ENCODE data around the gene SAE1.

DNA sequence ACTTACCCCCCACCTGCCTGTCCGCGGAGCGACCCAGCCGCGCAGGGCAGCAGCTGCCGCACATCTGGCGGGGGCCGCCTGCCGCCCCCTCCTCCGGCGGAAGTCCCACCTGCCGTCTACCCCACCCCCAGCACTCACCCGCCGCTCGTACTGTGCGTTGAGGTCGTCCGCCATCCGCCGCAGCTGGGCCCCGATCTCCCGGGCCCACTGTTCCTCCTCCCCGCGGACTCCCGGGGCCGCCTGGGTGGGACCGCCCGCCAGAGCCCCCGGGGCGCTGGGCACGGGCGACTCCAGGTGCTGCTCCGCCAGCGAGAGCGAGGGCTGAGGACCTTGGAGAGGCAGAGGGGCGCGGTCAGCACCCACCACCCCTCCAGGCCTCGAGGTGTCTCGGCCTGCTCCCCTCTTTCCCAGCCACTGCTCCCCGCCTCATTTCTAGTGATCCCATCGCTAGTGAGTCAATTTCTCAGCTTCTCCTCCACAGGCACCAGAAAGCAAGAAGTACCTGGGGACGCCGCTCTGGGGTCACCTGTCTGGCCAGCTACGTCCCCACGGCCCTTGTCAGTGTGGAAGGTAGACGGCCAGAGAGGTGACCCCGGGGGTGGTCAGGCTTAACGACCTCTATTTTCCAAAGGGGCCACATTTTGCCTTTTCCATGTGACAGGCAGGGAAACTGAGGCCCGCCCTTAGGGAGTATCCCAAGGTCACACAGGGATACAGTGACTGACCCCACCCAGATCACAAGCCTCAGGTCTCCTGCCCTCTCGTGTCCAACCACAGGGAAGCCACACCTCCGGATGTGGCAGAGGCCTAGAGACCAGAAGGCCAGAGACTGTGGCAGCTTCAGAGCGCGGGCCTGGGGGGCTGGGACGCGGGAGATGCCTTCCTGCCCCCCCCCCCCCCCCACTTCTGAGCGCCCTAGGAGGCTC is 96.1 kb downstream of the SAE1 start:
- no peak for TF ChIP-seq NFE2L2 (conservative IDR thresholded peaks at IDR 0.05; ENCODE audit: low read length)
- TF ChIP-seq, protein P1, sequence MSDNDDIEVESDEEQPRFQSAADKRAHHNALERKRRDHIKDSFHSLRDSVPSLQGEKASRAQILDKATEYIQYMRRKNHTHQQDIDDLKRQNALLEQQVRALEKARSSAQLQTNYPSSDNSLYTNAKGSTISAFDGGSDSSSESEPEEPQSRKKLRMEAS (IDR thresholded peaks at IDR 0.05): peak; percentile 5
- TF ChIP-seq, protein P2, sequence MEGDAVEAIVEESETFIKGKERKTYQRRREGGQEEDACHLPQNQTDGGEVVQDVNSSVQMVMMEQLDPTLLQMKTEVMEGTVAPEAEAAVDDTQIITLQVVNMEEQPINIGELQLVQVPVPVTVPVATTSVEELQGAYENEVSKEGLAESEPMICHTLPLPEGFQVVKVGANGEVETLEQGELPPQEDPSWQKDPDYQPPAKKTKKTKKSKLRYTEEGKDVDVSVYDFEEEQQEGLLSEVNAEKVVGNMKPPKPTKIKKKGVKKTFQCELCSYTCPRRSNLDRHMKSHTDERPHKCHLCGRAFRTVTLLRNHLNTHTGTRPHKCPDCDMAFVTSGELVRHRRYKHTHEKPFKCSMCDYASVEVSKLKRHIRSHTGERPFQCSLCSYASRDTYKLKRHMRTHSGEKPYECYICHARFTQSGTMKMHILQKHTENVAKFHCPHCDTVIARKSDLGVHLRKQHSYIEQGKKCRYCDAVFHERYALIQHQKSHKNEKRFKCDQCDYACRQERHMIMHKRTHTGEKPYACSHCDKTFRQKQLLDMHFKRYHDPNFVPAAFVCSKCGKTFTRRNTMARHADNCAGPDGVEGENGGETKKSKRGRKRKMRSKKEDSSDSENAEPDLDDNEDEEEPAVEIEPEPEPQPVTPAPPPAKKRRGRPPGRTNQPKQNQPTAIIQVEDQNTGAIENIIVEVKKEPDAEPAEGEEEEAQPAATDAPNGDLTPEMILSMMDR (IDR thresholded peaks at IDR 0.05): peak; percentile 0; the same call in 1 of the 3 replicates
- TF ChIP-seq EP300 (IDR thresholded peaks at IDR 0.05): 0 out of 5 replicates have a peak, but pooled peaks of 1 of the 2 experiments have one; percentile 6
- TF ChIP-seq TP53 (CRISPR knock-in tag; IDR thresholded peaks at IDR 0.05): peak; percentile 80
- TF ChIP-seq, protein P3, sequence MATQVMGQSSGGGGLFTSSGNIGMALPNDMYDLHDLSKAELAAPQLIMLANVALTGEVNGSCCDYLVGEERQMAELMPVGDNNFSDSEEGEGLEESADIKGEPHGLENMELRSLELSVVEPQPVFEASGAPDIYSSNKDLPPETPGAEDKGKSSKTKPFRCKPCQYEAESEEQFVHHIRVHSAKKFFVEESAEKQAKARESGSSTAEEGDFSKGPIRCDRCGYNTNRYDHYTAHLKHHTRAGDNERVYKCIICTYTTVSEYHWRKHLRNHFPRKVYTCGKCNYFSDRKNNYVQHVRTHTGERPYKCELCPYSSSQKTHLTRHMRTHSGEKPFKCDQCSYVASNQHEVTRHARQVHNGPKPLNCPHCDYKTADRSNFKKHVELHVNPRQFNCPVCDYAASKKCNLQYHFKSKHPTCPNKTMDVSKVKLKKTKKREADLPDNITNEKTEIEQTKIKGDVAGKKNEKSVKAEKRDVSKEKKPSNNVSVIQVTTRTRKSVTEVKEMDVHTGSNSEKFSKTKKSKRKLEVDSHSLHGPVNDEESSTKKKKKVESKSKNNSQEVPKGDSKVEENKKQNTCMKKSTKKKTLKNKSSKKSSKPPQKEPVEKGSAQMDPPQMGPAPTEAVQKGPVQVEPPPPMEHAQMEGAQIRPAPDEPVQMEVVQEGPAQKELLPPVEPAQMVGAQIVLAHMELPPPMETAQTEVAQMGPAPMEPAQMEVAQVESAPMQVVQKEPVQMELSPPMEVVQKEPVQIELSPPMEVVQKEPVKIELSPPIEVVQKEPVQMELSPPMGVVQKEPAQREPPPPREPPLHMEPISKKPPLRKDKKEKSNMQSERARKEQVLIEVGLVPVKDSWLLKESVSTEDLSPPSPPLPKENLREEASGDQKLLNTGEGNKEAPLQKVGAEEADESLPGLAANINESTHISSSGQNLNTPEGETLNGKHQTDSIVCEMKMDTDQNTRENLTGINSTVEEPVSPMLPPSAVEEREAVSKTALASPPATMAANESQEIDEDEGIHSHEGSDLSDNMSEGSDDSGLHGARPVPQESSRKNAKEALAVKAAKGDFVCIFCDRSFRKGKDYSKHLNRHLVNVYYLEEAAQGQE (IDR thresholded peaks at IDR 0.05): no peak
- peak; percentile 75; the same call in 1 of the 2 replicates for TF ChIP-seq HOXA7 (CRISPR knock-in tag; IDR thresholded peaks at IDR 0.05)
- no peak for TF ChIP-seq RFX5 (IDR thresholded peaks at IDR 0.05)
- TF ChIP-seq, protein P4, sequence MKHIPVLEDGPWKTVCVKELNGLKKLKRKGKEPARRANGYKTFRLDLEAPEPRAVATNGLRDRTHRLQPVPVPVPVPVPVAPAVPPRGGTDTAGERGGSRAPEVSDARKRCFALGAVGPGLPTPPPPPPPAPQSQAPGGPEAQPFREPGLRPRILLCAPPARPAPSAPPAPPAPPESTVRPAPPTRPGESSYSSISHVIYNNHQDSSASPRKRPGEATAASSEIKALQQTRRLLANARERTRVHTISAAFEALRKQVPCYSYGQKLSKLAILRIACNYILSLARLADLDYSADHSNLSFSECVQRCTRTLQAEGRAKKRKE (CRISPR knock-in tag; IDR thresholded peaks at IDR 0.05; ENCODE audit: low read depth): peak; percentile 83
- TF ChIP-seq POLR2A (IDR thresholded peaks at IDR 0.05; ENCODE audit: low read length): peak; percentile 5
- TF ChIP-seq NR3C1 (IDR thresholded peaks at IDR 0.05): no peak
- TF ChIP-seq RAD21 (conservative IDR thresholded peaks at IDR 0.05 in 1 of 2, IDR thresholded peaks at IDR 0.05 in 1 of 2): no peak; a peak in 1 of 5 replicates
